Glutamatergic neuron (in vitro differentiated cells): ENCODE measurements around the gene ABCC8. TPM values are rescaled to one million over a fixed set of nuclear protein-coding genes. Genes with fewer than 3 reads are reported as not detected.
A peak's percentile ranks its signal among the peaks of the same experiment; 100 is the strongest.

Experiments used
- DNase-seq: peaks from one replicate; pipeline ENCODE4 v3.0.0; 2022
- H3K27ac Mint-ChIP-seq: one replicate; pipeline ENCODE4 v1.8.0; 2020; ENCODE audit warnings: mild to moderate bottlenecking, mixed read lengths, inconsistent platforms; ENCODE audit not compliant: unreplicated experiment
- H3K27me3 Mint-ChIP-seq: one replicate; pipeline ENCODE4 v1.8.0; 2020; ENCODE audit warnings: mild to moderate bottlenecking, moderate library complexity, mixed read lengths, inconsistent platforms; ENCODE audit not compliant: unreplicated experiment
- H3K36me3 Mint-ChIP-seq: one replicate; pipeline ENCODE4 v1.8.0; 2020; ENCODE audit warnings: mild to moderate bottlenecking, mixed read lengths, inconsistent platforms; ENCODE audit not compliant: unreplicated experiment
- H3K4me1 Mint-ChIP-seq: one replicate; pipeline ENCODE4 v1.8.0; 2020; ENCODE audit warnings: mild to moderate bottlenecking, low read depth, mixed read lengths, inconsistent platforms; ENCODE audit not compliant: unreplicated experiment
- H3K4me3 Mint-ChIP-seq: one replicate; pipeline ENCODE4 v1.8.0; 2020; ENCODE audit warnings: mild to moderate bottlenecking, mixed read lengths, inconsistent platforms; ENCODE audit not compliant: unreplicated experiment
- H3K9me3 Mint-ChIP-seq: one replicate; pipeline ENCODE4 v1.8.0; 2020; ENCODE audit warnings: mild to moderate bottlenecking, moderate library complexity, mixed read lengths, inconsistent platforms; ENCODE audit not compliant: unreplicated experiment
- total RNA-seq: library from RNA; stranded (reverse); fragmentation: NEBNext Ultra II Directional; extraction: Animal tissue kit (Norgen Biotek cat#: 25700); gene quantifications from one replicate; pipeline ENCODE4 v1.2.1, GENCODE V29; 2021; ENCODE audit not compliant: unreplicated experiment
- TF ChIP-seq, protein P1 (sequence below): fragments of 200-600 bp; sonication (generic); IDR thresholded peaks from one replicate; pipeline ENCODE4 v1.5.0; 2021; ENCODE audit not compliant: partially characterized antibody, unreplicated experiment

ABCC8 gene
- total RNA-seq, 1 donor from 2014 or later: 5.7 TPM

- Mint-ChIP-seq H3K36me3 (no peaks in the 10 kb centered on the region), H3K9me3 (peaks cover 8% of the 10 kb centered on the region), H3K4me3 (peak overlapping the region; percentile 90), H3K4me1 (peaks cover 11% of the 10 kb centered on the region), H3K27me3 (peaks cover 22% of the 10 kb centered on the region), H3K27ac (no peak overlapping the region)
- DNase-seq: peak; percentile 66
- TF ChIP-seq, protein P1, sequence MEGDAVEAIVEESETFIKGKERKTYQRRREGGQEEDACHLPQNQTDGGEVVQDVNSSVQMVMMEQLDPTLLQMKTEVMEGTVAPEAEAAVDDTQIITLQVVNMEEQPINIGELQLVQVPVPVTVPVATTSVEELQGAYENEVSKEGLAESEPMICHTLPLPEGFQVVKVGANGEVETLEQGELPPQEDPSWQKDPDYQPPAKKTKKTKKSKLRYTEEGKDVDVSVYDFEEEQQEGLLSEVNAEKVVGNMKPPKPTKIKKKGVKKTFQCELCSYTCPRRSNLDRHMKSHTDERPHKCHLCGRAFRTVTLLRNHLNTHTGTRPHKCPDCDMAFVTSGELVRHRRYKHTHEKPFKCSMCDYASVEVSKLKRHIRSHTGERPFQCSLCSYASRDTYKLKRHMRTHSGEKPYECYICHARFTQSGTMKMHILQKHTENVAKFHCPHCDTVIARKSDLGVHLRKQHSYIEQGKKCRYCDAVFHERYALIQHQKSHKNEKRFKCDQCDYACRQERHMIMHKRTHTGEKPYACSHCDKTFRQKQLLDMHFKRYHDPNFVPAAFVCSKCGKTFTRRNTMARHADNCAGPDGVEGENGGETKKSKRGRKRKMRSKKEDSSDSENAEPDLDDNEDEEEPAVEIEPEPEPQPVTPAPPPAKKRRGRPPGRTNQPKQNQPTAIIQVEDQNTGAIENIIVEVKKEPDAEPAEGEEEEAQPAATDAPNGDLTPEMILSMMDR: peak; percentile 85
Measured at GRCh38 chr11:17354601-17354991, 122.0 kb downstream of the ABCC8 start.

DNA sequence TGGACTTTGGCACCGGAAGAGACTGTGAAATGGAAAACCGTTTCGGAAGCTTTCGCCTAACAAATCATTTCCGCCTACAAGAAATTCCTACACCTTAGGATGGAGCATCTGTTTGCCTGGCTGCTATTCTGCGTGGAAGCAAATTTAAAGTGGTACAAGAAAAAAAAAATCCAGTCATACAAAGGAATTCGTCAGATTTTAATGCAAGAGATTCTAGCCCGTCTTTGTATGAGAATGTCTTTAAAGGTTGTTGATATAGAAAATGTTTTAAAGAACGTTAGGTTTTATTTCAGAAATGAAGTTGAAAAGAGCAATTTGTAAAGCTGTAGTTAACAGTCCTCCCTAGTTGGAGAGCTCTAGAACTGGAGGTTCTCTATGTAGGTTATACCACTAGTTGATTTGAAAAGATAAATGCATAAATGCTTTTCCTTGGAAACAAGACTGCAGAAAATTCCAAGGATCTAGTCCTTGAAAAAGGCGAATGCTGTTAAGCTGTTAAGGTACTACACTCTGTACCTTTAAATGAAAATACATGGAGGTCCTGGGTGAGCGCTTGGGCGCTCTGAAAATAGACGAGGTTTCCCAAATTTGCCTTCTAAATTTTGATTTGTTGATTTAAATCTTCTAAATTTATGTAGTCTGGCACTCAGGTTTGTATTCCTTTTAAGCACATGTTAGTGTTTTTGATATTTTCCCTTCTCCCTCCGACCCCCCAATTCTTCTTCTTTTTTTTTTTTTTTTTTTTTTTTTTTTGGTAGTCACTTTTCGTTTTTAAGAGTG is 122.6 kb downstream of the ABCC8 start:
- peak overlapping the region; percentile 90 for H3K4me3 Mint-ChIP-seq
- H3K9me3 Mint-ChIP-seq: peaks cover 8% of the 10 kb centered on the region
- H3K27me3 Mint-ChIP-seq: peaks cover 21% of the 10 kb centered on the region
- no peaks in the 10 kb centered on the region for H3K36me3 Mint-ChIP-seq
- TF ChIP-seq, protein P1: no peak
- H3K4me1 Mint-ChIP-seq: peaks cover 11% of the 10 kb centered on the region
- H3K27ac Mint-ChIP-seq: peak overlapping the region; percentile 46
- no peak for DNase-seq

GRCh38 chr11:17352950-17353820 is 123.5 kb downstream of the ABCC8 start:
- Mint-ChIP-seq H3K4me1 (peaks cover 11% of the 10 kb centered on the region), H3K27me3 (peaks cover 21% of the 10 kb centered on the region)

GRCh38 chr11:17351510-17352176 is 125.0 kb downstream of the ABCC8 start, which contains the start of gene NCR3LG1:
NCR3LG1 (plus strand) TSS chr11:17351800; CDS start chr11:17351970, 170 bp downstream.
- Mint-ChIP-seq H3K4me3 (peak within 1 kb of the TSS; percentile 90), H3K9me3 (peaks cover 8% of the 10 kb centered on the region), H3K36me3 (no peaks in the 10 kb centered on the region), H3K27ac (no peak within 1 kb of the TSS), H3K4me1 (peaks cover 11% of the 10 kb centered on the region), H3K27me3 (peaks cover 21% of the 10 kb centered on the region)
- TF ChIP-seq, protein P1: peak; percentile 7
- DNase-seq: peak; percentile 48

More at GRCh38 chr11:17352950-17353820, 123.5 kb downstream of the ABCC8 start:
- H3K9me3 Mint-ChIP-seq: peaks cover 8% of the 10 kb centered on the region
- TF ChIP-seq, protein P1: no peak
- H3K27ac Mint-ChIP-seq: peak overlapping the region; percentile 50
- H3K4me3 Mint-ChIP-seq: peak overlapping the region; percentile 90
- DNase-seq: peak; percentile 80
- no peaks in the 10 kb centered on the region for H3K36me3 Mint-ChIP-seq
